Neural progenitor cell (in vitro differentiated cells): ENCODE measurements around the gene CACTIN. TPM values are rescaled to one million over a fixed set of nuclear protein-coding genes. Genes with fewer than 3 reads are reported as not detected.
A peak's percentile ranks its signal among the peaks of the same experiment; 100 is the strongest.

Experiments
- DNase-seq: peaks from one replicate; pipeline ENCODE4 v3.0.0-alpha.2; 2016; ENCODE audit warnings: low spot score
- H2AFZ ChIP-seq: fragments of 200-600 bp; sonication (generic); replicated peaks from 2 replicates; pipeline ENCODE4 v1.6.1; 2016; ENCODE audit warnings: antibody characterized with exemption
- H3F3A ChIP-seq: fragments of 200-600 bp; sonication (generic); 2 replicates; pipeline ENCODE4 v1.6.1; 2016; ENCODE audit warnings: antibody characterized with exemption, low read depth
- H3K27ac ChIP-seq: fragments of 200-600 bp; sonication (generic); 2 replicates; pipeline ENCODE4 v1.5.1; 2016; ENCODE audit warnings: mild to moderate bottlenecking
- H3K27me3 ChIP-seq: fragments of 200-600 bp; sonication (generic); 2 replicates; pipeline ENCODE4 v1.6.1; 2016; ENCODE audit warnings: mild to moderate bottlenecking, moderate library complexity
- H3K36me3 ChIP-seq: fragments of 200-600 bp; sonication (generic); 2 replicates; pipeline ENCODE4 v1.5.1; 2016
- H3K4me1 ChIP-seq: fragments of 200-600 bp; sonication (generic); 2 replicates; pipeline ENCODE4 v1.6.1; 2016; ENCODE audit warnings: mixed run types
- H3K4me2 ChIP-seq: fragments of 200-600 bp; sonication (generic); 2 replicates; pipeline ENCODE4 v1.6.1; 2016
- H3K4me3 ChIP-seq: fragments of 200-600 bp; sonication (generic); 2 replicates; pipeline ENCODE4 v1.5.1; 2016
- H3K79me2 ChIP-seq: fragments of 200-600 bp; sonication (generic); 2 replicates; pipeline ENCODE4 v1.6.1; 2016; ENCODE audit warnings: low read depth
- H3K9ac ChIP-seq: fragments of 200-600 bp; sonication (generic); 2 replicates; pipeline ENCODE4 v1.6.1; 2016
- H3K9me3 ChIP-seq: fragments of 200-600 bp; sonication (generic); 2 replicates; pipeline ENCODE4 v1.5.1; 2016; ENCODE audit warnings: low read depth
- H4K20me1 ChIP-seq: fragments of 200-600 bp; sonication (generic); 2 replicates; pipeline ENCODE4 v1.6.1; 2016; ENCODE audit warnings: low read depth
- H3K27ac Mint-ChIP-seq: 3 replicates; pipeline ENCODE4 v1.8.0; 2021; ENCODE audit warnings: mixed read lengths
- H3K27me3 Mint-ChIP-seq: 2 replicates; pipeline ENCODE4 v1.8.0; 2022; ENCODE audit warnings: low read depth, mild to moderate bottlenecking, inconsistent platforms, moderate library complexity, mixed read lengths; ENCODE audit not compliant: insufficient read depth
- H3K36me3 Mint-ChIP-seq: 3 replicates; pipeline ENCODE4 v1.8.0; 2021; ENCODE audit warnings: mixed read lengths
- H3K4me1 Mint-ChIP-seq: 3 replicates; pipeline ENCODE4 v1.8.0; 2021; ENCODE audit warnings: mixed read lengths
- H3K4me3 Mint-ChIP-seq: 3 replicates; pipeline ENCODE4 v1.8.0; 2021; ENCODE audit warnings: mild to moderate bottlenecking, moderate library complexity, mixed read lengths
- H3K9me3 Mint-ChIP-seq: 3 replicates; pipeline ENCODE4 v1.8.0; 2020; ENCODE audit warnings: mixed read lengths
- EZH2 ChIP-seq: fragments of 200-600 bp; sonication (generic); IDR thresholded peaks from 2 replicates; pipeline ENCODE4 v1.6.1; 2017; ENCODE audit warnings: antibody characterized with exemption, mild to moderate bottlenecking, moderate library complexity
- EZH2phosphoT487 ChIP-seq: fragments of 200-600 bp; sonication (generic); IDR thresholded peaks from 2 replicates; pipeline ENCODE4 v1.6.1; 2017; ENCODE audit warnings: antibody characterized with exemption
- total RNA-seq: library from RNA; depleted of rRNA; stranded (reverse); fragments of >200 nt; gene quantifications from 2 replicates; pipeline ENCODE4 v1.2.3, GENCODE V29; 2015; ENCODE audit warnings: low replicate concordance
- TF ChIP-seq, protein P1 (sequence below): fragments of 200-600 bp; sonication (generic); IDR thresholded peaks from 2 replicates; pipeline ENCODE4 v1.5.1; 2017; ENCODE audit warnings: antibody characterized with exemption, mild to moderate bottlenecking

CACTIN gene
- total RNA-seq, 1 donor from 2014 or later: 6.0 TPM

DNA sequence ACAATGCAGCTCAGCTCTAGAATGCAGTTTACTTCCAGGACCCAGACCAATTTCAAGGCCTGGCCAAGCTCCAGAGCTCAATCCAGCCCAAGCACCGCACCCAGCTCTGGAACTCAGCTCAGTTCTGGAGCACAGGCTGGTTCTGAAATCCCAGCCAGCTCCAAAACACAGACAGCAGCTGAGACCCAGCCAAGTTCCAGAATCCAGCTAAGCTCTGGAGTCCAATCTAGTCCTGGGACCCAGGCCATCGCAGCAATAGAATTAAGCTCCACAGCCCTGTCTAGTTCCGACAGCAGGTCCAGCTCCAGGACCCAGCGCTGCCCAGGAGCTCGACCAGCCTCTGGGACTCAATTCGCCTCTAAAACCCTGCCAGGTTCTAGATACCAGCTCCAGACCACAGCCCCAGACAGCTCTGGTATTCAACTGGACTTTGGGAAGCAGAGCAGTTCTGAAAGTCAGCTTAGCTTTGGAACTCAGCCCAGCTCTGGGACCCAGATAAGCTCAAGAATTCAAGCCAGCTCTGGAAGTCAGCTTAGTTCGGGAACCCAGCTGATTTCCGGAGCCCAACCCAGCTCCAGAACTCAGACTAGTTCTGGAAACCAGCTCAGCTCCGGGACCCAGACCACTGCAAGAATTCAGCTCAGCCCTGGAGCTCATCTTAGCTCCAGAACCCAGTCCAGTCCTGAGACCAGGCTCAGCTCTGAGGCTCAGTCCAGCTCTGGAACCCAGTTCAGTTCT, 34.5 kb downstream of the CACTIN start:
- Histone ChIP-seq H3K4me2 (no peak overlapping the region), H3K36me3 (no peaks in the 10 kb centered on the region), H3F3A (peaks cover 12% of the 10 kb centered on the region), H3K4me3 (no peak overlapping the region), H3K4me1 (no peaks in the 10 kb centered on the region), H3K9ac (no peak overlapping the region), H3K79me2 (no peaks in the 10 kb centered on the region), H3K27me3 (peaks cover 63% of the 10 kb centered on the region), H4K20me1 (no peaks in the 10 kb centered on the region), H2AFZ (no peak overlapping the region), H3K27ac (no peak overlapping the region), H3K9me3 (no peaks in the 10 kb centered on the region)
- Mint-ChIP-seq H3K36me3 (no peaks in the 10 kb centered on the region), H3K4me3 (no peak overlapping the region), H3K4me1 (no peaks in the 10 kb centered on the region), H3K27me3 (peaks cover 29% of the 10 kb centered on the region), H3K9me3 (peaks cover 9% of the 10 kb centered on the region), H3K27ac (no peak overlapping the region)
- TF ChIP-seq EZH2phosphoT487 (no peak), EZH2 (no peak)
- TF ChIP-seq, protein P1, sequence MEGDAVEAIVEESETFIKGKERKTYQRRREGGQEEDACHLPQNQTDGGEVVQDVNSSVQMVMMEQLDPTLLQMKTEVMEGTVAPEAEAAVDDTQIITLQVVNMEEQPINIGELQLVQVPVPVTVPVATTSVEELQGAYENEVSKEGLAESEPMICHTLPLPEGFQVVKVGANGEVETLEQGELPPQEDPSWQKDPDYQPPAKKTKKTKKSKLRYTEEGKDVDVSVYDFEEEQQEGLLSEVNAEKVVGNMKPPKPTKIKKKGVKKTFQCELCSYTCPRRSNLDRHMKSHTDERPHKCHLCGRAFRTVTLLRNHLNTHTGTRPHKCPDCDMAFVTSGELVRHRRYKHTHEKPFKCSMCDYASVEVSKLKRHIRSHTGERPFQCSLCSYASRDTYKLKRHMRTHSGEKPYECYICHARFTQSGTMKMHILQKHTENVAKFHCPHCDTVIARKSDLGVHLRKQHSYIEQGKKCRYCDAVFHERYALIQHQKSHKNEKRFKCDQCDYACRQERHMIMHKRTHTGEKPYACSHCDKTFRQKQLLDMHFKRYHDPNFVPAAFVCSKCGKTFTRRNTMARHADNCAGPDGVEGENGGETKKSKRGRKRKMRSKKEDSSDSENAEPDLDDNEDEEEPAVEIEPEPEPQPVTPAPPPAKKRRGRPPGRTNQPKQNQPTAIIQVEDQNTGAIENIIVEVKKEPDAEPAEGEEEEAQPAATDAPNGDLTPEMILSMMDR: no peak
- DNase-seq: no peak

DNA sequence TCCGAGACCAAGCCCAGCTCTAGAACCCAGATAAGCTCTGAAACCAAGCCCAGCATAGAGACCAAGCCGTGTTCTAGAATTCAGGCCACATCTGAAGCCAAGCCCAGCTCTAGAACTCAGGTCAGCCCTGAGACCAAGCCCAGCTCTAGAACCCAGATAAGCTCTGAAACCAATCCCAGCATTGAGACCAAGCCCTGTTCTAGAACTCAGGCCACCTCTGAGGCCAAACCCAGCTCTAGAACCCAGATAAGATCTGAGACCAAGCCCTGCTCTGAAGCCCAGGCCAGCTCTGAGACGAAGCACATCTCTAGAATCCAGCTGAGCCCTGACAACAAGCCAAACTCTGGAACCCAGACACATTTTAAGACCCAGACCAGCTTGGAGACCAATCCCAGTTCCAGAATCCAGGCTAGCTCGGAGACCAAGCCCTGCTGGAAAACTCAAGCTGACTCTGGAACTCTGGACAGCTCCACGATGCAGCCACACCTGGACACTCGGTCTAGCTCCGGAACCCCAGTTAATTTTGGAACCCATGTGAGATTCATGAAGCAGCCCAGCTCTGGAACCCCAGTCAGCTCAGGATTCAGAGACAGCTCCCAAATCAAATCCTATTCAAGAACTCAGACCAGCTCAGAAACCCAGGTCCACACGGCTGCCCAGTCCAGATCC, 35.5 kb downstream of the CACTIN start:
- Mint-ChIP-seq H3K9me3 (peaks cover 9% of the 10 kb centered on the region), H3K36me3 (no peaks in the 10 kb centered on the region), H3K4me3 (no peak overlapping the region), H3K4me1 (no peaks in the 10 kb centered on the region), H3K27me3 (peaks cover 32% of the 10 kb centered on the region), H3K27ac (no peak overlapping the region)
- Histone ChIP-seq H3K4me3 (no peak overlapping the region), H3K36me3 (no peaks in the 10 kb centered on the region), H2AFZ (no peak overlapping the region), H3K9ac (no peak overlapping the region), H3K79me2 (no peaks in the 10 kb centered on the region), H3K4me2 (no peak overlapping the region), H3K9me3 (no peaks in the 10 kb centered on the region), H3K27me3 (peaks cover 72% of the 10 kb centered on the region), H4K20me1 (no peaks in the 10 kb centered on the region), H3K27ac (no peak overlapping the region), H3K4me1 (no peaks in the 10 kb centered on the region), H3F3A (peaks cover 12% of the 10 kb centered on the region)
- no peak for TF ChIP-seq EZH2
- TF ChIP-seq, protein P1: no peak
- TF ChIP-seq EZH2phosphoT487: no peak
- no peak for DNase-seq

DNA sequence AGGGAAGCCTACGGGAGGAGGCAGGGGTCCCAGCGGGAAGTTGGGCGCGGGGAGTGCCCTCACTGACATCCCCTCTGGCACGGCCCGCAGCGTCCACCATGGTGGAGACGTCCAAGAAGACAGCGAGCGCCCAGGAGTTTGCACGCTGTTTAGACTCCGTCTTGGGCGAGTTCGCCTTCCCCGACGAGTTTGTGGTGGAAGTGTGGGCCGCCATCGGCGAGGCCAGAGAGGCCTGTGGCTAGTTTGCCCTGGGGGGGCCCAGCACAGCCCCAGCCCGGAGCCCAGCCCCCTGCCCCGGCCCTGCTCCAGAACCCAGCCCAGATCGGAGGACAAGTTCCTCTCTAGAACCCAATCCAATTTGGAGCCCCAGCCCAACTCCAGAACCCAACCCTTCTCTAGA, 36.6 kb downstream of the CACTIN start:
- no peak for DNase-seq

More for the DNA sequence above, 36.6 kb downstream of the CACTIN start:
- TF ChIP-seq EZH2phosphoT487 (no peak), EZH2 (no peak)
- TF ChIP-seq, protein P1: no peak
- peaks cover 12% of the 10 kb centered on the region for H3F3A ChIP-seq
- no peak overlapping the region for H3K4me3 ChIP-seq
- H3K9me3 ChIP-seq: no peaks in the 10 kb centered on the region
- Mint-ChIP-seq H3K27ac (no peak overlapping the region), H3K36me3 (no peaks in the 10 kb centered on the region), H3K27me3 (peaks cover 24% of the 10 kb centered on the region), H3K4me3 (peak overlapping the region; percentile 21), H3K9me3 (peaks cover 9% of the 10 kb centered on the region), H3K4me1 (no peaks in the 10 kb centered on the region)
- no peak overlapping the region for H3K27ac ChIP-seq
- peaks cover 78% of the 10 kb centered on the region for H3K27me3 ChIP-seq
- H4K20me1 ChIP-seq: no peaks in the 10 kb centered on the region
- no peak overlapping the region for H2AFZ ChIP-seq
- no peak overlapping the region for H3K9ac ChIP-seq
- H3K4me1 ChIP-seq: no peaks in the 10 kb centered on the region
- no peaks in the 10 kb centered on the region for H3K36me3 ChIP-seq
- H3K79me2 ChIP-seq: no peaks in the 10 kb centered on the region
- no peak overlapping the region for H3K4me2 ChIP-seq
